H1 (cell line): ENCODE results near the gene ZNFX1. TPM values are rescaled to one million over a fixed set of nuclear protein-coding genes. Genes with fewer than 3 reads are reported as not detected.
A peak's percentile ranks its signal among the peaks of the same experiment; 100 is the strongest.

ENCODE experiments used
- BACH1 ChIP-seq: IDR thresholded peaks from 2 replicates; pipeline ENCODE4 v1.6.1; 2012; ENCODE audit warnings: low read length, improper control_type of control experiment
- BCL11A ChIP-seq, 2 experiments: IDR thresholded peaks; one replicate each; pipeline ENCODE4 v1.6.1; 2011; ENCODE audit warnings: low read depth in 2 of 2, low read length in 2 of 2, mild to moderate bottlenecking in 2 of 2
- SIRT6 ChIP-seq: IDR thresholded peaks from one replicate; pipeline ENCODE4 v1.7.1; 2012; ENCODE audit warnings: low read length, inconsistent platforms
- SP4 ChIP-seq: IDR thresholded peaks from 2 replicates; pipeline ENCODE4 v1.6.1; 2012; ENCODE audit warnings: low read length, inconsistent platforms
- polyA plus RNA-seq, 7 experiments: library from polyadenylated mRNA; depleted of rRNA in 3 of 7; stranded (reverse) in 5 of 7; unstranded in 2 of 7; fragments of >200 nt in 5 of 7; fragments of 200-250 nt in 2 of 7; gene quantifications; 1 replicate in 5 of 7; 2 replicates in 1 of 7; 4 replicates in 1 of 7; pipeline versions ENCODE4 v1.2.1 to v1.2.3, GENCODE V29; 2011 to 2013; ENCODE audit warnings: missing spikeins in 2 of 7, mixed read lengths in 2 of 7
- total RNA-seq: library from RNA; stranded (reverse); fragmentation: NEBNext Ultra II Directional; extraction: Animal tissue kit (Norgen Biotek cat#: 25700); gene quantifications from 2 replicates; pipeline ENCODE4 v1.2.1, GENCODE V29; 2021
- TF ChIP-seq, protein P1 (sequence below), 3 experiments: IDR thresholded peaks; 1 replicate in 2 of 3; 2 replicates in 1 of 3; pipeline versions ENCODE4 v1.5.1 to v1.6.1; 2011; ENCODE audit warnings: low read length in 3 of 3, mild to moderate bottlenecking in 3 of 3, inconsistent platforms in 2 of 3, low read depth in 1 of 3, moderate library complexity in 1 of 3; ENCODE audit not compliant: insufficient read depth in 1 of 3; ENCODE audit errors: control extremely low read depth in 1 of 3

Gene ZNFX1
- total and polyA plus RNA-seq, 2 of the 8 experiments (the other 6 are each of a cell fraction or from before 2014, with no cell fraction given), result 3.1 to 11.3 TPM

GRCh38 chr20:49245921-49246740 lies 31.7 kb downstream of the ZNFX1 start (continued):
- TF ChIP-seq, protein P1, sequence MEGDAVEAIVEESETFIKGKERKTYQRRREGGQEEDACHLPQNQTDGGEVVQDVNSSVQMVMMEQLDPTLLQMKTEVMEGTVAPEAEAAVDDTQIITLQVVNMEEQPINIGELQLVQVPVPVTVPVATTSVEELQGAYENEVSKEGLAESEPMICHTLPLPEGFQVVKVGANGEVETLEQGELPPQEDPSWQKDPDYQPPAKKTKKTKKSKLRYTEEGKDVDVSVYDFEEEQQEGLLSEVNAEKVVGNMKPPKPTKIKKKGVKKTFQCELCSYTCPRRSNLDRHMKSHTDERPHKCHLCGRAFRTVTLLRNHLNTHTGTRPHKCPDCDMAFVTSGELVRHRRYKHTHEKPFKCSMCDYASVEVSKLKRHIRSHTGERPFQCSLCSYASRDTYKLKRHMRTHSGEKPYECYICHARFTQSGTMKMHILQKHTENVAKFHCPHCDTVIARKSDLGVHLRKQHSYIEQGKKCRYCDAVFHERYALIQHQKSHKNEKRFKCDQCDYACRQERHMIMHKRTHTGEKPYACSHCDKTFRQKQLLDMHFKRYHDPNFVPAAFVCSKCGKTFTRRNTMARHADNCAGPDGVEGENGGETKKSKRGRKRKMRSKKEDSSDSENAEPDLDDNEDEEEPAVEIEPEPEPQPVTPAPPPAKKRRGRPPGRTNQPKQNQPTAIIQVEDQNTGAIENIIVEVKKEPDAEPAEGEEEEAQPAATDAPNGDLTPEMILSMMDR (IDR thresholded peaks at IDR 0.05; ENCODE audit: control extremely low read depth in 1 of 3, insufficient read depth in 1 of 3, low read depth in 1 of 3, low read length in 3 of 3), result peak; percentile 4 to 76 (median 64)
- no peak for TF ChIP-seq SIRT6
- no peak for TF ChIP-seq BCL11A (IDR thresholded peaks at IDR 0.05; ENCODE audit: low read depth in 2 of 2, low read length in 2 of 2)
- no peak for TF ChIP-seq BACH1
- no peak for TF ChIP-seq SP4
- TF ChIP-seq, all 59 proteins: peak for 4
